HG03097 (cell line): ENCODE measurements around the gene VAMP5.

ENCODE experiments used
- ATAC-seq: cut with Tn5 transposase; IDR thresholded peaks from one replicate; pipeline ENCODE4 v1.9.1; 2021; ENCODE audit not compliant: unreplicated experiment, low FRiP score

VAMP5 gene

DNA sequence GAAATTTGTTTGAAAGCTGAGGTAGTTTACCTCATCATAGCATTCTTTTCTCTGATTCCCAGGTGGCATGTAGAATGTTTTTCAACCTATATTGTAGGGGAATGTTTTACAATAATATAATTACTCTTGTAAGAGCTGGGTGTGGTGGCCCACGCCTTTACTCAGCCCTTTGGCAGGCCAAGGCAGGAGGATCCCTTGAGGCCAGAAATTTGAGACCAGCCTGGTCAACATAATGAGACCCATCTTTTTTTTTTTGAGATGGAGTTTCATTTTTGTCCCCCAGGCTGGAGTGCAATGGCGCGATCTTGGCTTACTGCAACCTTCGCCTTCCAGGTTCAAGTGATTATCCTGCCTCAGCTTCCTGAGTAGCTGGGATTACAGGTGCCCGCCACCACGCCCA lies 35.4 kb downstream of the VAMP5 start:
- ATAC-seq, result no peak

DNA sequence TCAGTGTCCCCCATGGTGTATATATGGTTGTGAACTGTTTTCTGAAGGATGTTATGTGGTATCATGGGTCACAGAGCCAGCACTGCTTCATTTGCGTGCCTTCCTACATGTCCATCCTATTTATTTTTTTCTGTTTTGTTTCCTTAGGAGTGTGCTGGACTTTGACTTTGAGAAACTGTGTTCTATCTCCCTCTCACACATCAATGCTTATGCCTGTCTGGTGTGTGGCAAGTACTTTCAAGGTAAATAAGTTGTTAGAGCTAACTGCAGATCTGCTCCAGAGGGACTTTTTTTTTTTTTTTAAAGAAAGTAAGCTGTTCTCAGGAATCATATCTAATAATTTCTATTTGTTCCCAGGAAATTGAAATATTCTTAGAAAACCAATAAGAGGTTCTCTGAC lies 37.1 kb downstream of the VAMP5 start:
- no peak for ATAC-seq

DNA sequence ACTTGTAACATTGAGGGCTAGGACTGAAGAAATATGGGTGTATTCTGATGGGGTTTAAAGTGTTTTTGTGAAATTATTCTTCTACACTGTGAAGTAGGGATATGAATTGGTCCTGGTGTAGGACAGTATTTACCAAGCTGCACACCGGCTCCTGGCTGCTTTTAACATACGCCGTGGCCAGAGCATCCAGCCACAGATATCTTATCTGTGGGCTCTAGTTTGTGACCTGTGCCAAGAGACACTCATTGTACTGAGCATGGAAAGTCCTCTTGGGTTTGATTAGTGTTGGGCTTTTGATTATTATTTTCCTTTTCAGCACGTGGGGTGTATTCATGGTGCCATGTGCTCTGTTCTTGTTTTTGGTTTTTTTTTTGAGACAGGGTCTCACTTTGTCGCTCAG lies 39.8 kb downstream of the VAMP5 start:
- no peak for ATAC-seq

DNA sequence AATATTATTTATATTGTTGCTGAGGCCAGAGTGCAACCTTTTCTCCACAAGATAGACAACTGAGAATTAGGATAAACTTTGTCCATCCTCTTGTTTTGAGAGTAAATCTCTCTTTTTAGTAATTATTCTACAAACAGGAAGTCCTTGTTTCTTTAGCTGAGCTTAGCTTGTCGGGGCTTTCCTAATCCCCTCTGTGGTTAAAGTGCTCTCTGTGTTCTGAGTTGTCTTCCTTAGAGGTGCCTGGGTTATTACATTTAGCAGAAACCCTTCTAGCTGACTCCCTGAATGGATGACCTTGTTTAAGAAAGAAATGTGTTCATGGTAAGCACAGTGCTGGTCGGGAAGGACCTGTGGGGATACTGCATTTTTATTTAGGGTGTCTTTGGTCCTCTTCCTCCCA lies 44.4 kb downstream of the VAMP5 start:
- no peak for ATAC-seq

DNA sequence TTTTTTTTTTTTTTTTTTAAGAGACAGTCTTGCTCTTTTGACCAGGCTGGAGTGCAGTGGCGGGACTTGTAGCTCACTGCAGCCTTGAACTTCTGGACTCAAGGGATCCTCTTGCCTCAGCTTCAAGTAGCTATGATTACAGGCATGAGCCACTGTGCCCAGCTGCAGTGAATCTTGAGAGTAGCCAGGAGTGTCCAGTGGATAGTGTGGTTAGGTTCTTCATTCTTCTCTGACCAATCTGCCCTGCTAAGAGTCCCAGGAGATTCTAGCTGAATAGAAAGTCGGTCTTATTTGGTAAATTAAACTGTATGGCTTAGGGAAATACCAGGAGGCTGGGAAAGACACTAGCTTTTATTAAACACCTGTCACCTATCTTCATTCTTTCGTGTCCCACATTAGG lies 47.1 kb downstream of the VAMP5 start:
- ATAC-seq, result no peak

DNA sequence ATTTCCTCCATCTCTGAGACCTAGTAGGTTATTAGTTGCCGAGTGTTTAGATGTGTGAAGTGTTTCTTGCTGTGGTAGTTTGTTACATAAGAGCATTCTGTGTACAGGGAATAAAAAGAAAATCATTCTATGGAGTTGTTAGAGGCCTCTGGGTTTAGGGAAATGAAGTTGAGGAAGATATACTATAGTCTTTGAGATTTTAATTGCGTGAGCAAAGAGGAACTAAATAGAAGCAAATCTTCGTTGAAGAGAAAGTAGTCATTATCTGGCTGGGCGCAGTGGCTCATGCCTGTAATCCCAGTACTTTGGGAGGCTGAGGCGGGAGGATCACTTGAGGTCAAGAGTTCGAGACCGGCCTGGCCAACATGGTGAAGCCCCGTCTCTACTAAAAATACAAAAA lies 50.8 kb downstream of the VAMP5 start:
- ATAC-seq, result no peak

DNA sequence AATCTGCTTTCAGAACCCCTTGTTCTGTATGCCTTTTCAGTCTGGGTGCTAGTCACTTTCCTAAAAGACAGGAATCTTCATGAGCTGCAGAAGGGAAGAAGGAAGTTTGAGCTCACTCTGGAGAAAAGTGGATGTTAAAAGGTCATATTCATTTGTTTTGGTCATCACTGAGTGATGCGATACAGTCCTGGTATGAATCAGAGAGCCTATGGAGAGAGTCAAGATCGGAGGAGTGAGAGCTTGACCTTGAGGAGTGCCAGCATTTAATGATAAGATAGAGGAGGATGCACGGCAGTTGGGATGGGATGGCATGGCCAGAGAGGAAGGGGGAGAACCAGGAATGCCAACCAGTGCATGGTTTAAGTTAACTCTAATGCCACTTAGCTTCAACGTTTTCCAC lies 51.4 kb downstream of the VAMP5 start:
- no peak for ATAC-seq

DNA sequence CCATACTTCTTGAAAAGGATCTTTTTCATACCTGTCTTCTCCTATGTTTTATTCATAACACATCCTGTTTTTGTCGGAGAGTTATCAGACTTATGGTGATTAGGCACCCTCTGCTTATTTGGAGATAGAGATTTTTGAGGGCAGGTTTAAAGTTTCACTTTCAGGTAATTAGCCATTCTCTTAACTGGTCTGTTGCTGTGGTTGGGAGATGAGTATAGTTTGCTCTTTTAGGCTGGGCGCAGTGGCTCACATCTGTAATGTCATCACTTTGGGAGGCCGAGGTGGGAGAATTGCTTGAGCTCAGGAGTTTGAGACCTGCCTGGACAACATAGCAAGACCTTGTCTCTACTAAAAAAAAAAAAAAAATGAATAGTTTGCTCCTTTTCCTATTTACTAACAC lies 58.5 kb downstream of the VAMP5 start:
- ATAC-seq, result peak; percentile 52
